NCI-H524 treated with DMSO at 0.1 percent for 48 hours (cell line): ENCODE measurements around the gene IQGAP2.

ENCODE experiments used
- DNase-seq: peaks from one replicate; lab custom pipeline; 2025; lab: John Stamatoyannopoulos, UW

IQGAP2 gene

DNA sequence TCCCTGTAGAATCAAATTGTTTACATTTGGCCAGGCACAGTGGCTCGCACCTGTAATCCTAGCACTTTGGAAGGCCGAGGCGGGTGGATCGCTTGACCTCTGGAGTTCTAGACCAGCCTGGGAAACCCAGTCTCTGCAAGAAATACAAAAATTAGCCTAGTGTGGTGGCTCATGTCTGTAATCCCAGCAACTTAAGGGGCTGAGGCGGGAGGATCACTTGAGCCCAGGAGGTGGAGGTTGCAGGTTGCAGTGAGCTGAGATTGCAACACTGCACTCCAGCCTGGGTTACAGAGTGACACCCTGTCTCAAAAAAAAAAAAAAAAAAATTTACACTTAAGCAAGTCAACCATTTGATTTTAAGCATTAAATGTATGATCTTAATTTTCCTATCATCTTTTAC, 17.5 kb upstream of the IQGAP2 start:
- DNase-seq: no peak

DNA sequence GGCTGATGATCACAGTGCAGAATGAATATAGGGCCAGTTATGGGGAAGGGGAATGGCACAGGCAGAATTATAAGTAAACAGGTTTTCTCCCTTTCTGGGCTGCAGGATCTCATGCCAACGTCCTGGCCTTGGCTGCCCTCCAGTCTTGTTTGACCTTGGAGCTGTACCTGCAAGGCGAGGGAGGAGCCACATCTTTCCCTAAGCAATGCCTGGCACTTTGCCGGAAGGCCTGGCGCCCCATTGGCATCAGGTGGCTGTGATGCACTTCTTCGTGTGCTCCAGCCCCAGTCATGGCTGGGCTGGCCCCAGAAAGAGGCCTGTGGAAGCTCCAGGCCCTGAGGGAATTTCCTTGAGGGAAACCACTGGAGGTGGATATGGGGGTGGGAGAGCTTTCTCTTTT, 16.7 kb upstream of the IQGAP2 start:
- no peak for DNase-seq

DNA sequence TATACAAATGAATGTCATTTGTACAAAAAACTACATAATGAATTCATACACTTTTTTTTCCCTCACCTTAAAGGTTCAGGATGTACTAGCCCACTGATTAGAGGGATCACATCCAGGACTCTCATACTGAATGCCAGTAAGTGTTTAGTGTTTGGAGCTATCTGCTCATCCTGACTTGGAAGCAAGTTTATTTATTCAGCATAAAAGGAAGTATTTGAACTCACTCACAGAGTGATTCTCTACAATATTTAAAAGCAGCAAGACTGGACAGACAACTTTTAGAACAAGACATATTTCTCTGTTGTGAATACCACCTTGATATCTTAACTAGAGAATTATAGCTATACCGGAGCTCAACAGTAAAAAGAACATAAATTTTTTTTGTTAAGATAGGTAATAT, 14.8 kb upstream of the IQGAP2 start:
- no peak for DNase-seq

DNA sequence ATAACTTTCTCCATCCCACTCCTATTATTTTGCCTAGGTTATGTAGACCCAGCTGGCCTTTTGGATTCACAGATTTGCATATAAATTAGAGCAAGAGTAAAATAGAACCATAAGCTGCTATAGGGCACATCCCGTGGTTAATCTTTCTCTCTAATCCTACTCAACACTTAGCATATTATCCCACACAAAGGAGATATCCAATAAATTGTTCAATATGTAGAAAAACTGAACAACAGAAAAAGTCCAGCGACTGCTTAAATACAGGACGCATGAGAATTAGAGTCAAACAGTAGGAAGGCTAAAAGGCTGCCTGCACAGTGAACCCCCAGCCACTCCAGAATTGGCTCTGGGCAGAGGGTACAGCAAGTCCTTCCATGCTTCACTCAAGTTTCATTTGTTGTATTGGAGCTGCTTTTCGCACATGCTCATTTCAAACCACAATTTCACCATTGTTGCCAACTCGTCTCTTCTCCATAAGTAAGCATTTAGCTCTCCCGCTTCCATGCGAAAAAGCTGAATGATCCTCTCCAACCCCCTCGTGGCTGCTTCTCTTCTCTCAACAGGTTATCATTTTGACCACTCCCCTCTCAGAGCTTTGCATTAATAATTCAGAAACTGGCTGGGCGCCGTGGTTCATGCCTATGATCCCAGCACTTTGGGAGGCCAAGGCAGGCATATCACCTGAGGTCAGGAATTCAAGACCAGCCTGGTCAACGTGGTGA, 14.1 kb upstream of the IQGAP2 start:
- no peak for DNase-seq

DNA sequence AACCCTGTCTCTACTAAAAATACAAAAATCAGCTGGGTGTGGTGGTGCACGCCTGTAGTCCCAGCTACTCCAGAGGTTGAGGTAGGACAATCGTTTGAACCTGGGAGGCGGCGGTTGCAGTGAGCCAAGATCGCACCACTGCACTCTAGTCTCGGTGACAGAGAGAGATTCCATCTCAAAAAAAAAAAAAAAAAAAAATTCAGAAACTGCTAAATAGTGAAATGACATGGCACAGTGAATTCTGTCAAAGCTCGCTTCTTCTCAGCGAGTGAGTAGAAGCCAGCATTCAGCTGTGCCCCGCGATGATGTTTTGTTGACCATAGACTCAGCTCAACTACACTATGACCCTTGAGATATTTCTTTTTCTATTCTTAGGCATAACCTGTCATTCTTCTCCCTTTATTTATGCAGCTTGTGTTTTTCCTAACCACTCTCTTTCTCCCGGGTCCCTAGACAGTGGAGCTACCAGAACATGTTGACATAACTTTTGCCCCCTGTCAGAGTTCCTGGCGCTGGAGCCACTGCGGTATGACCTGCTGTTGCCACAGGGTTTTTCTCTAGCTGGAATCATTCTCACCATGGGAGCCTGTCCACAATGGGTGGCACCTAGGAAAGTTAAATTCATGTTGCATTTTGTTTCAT, 13.5 kb upstream of the IQGAP2 start:
- no peak for DNase-seq

DNA sequence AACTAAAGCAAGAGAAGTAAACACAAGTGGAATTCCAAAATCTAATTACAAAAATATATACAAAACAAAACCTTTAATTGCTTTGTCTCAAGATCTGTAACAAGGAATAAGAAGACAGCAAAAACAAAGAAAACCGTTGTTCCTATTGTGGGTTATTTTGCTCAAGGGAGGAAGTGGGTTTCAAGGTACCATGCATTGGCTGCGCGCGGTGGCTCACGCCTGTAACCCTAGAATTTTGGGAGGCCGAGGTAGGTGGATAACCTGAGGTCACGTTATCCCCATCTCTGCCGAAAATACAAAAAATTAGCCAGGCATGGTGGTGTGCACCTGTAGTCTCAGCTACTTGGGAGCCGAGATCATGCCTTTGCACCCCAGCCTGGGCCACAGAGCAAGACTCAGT, 12.1 kb upstream of the IQGAP2 start:
- no peak for DNase-seq

DNA sequence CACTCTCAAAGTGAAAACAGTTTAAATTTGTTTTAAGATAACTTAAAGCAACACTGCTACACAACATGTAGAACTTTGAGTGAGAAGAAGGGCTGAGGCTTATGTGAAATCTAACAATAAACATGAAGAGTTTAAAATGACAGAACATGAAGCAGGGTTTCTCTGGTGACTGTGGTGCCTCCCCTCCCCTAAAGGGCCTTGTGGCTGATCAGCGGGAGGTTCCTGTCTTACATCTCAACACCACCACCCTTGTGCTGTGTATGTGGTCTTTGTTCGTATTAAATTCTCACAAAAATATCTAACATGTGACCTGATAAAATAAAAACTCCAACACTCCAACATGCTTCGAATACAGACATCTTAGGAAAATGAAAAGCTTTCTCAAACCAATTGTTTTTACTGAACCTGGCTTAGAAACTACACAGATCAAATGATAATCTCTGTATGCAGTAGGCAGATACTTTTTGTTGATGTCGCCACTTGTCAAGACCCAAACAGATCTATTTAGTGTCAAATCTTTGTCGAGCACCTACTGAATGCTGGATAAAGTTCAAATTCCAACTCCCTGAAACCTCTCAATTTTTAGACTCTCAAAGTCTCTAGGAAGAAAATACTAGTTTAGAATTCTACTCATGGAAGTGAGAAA, 9.9 kb upstream of the IQGAP2 start:
- no peak for DNase-seq

DNA sequence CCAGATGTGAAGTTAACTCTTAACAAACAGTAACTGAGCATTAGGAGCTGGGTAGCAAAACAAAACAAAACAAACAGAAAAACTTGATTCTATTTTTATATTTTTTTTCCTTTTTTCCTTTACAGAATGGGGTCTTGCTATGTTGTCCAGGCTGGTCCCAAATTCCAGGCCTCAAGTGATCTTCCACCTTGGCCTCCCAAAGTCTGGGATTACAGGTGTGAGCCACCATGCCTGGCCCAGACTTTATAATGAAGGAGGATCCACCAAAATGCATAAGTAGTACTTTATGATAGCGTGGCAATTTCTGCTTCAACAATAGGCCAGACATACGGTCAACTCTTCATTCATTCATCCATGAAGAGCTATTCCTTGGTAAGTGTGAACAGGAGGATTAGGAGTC, 5.9 kb upstream of the IQGAP2 start:
- DNase-seq: no peak

DNA sequence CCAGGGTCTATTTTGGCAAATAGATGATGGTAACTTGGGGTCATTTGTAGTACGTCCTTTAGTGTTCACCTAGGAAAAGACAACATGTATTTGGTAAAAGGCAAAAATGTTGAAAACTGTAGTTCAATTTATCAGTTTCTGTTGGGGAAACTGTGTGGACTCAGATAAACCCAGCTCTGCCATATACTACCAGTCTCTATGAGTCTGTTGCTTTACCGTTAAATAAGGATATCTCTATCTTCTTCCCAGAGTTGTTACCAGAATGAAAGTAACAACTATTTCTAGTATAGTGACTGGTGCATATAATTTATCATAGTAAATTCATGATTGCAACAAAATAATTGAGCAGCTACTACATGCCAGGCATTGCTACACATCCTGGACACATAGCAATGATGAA, 3.8 kb upstream of the IQGAP2 start:
- no peak for DNase-seq

DNA sequence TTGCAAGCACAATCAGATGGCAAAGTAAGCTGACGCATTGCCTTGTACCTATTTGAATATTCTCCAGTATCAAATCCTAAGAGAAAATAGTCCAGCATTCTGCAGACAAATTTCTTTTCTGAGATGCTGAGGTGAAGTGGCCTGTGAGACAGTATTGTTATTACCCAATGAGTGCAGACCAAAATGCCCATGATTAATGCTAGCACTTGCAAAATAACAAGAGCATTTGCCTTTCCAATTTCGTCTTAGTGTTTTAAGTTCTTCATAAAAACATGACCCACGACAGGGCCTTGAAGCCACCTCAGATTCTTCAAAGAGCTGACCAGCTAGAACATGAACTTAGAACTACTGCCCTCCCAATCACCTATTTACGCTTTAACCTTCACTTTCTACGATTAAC, 2.6 kb upstream of the IQGAP2 start:
- no peak for DNase-seq

DNA sequence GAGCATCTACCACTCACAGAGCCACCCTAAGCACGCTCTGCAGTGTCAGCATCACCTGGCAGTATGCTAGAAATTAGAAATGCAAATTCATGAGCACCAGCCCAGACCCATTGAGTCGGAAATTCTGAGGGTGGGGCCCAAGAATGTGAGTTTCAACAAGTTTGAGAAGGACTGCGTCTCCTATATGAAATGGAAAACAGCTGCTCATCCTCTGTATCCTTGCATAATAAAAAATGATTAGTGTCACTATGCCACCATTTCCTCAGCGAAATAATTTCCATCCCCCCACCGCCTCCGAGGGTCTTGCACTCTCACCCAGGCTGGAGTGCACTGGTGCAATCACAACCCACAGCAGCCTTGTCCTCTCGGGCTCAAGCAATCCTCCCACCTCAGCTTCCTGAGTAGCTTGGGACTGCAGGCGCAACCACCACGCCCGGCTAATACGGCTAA, 1.3 kb upstream of the IQGAP2 start:
- no peak for DNase-seq

DNA sequence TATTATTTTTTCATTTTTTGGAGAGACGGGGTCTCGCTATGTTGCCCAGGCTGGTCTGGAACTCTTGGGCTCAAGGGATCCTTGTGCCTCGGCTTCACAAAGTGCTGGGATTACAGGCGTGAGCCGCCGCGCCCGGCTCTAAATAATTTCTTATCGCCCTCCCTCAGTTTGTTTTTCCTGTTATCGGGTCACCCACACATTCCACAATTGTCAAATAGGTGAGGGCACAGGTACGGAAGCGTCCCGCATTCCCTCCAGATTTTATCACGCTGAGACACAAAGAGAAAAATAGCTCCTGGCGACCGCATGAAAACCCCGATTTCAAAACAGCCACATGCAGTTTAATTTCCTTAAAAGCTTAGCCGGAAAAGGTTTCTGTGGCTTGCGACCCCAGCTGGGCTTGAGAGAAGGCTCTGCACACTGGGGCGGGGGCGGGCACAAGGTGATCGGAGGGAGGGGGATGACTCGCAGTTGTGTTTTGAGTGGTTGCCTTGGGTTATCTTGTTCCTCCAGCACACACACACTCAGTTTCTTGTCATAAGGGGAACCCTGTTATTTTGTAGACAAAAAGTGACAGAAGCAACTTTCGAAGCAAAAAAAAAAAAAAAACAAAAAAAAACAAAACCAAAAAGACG, 717 bp upstream of the IQGAP2 start:
- DNase-seq: no peak

DNA sequence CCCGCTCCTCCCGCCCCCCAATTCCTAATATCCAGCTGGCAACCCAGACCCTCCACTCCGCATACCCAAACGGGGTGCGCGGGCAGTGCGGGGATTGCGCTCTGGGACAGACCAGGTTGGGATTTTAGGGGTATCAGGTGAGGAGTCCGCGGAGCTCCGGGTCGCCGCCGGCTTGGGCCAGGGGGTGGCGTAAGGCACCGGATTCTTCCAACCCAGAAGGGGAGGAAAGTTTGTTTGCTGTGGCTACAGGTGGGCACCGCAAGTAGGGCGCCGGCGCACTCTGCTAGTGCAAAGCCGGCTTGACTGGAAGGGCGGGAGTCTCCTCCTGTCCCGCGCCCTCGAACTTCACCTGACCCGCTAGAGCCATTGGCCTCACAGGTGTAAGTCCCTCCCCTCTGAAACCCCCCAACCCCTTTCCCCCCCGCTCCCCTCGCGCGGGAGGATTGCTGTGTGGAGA, 709 bp downstream of the IQGAP2 start:
- no peak for DNase-seq

DNA sequence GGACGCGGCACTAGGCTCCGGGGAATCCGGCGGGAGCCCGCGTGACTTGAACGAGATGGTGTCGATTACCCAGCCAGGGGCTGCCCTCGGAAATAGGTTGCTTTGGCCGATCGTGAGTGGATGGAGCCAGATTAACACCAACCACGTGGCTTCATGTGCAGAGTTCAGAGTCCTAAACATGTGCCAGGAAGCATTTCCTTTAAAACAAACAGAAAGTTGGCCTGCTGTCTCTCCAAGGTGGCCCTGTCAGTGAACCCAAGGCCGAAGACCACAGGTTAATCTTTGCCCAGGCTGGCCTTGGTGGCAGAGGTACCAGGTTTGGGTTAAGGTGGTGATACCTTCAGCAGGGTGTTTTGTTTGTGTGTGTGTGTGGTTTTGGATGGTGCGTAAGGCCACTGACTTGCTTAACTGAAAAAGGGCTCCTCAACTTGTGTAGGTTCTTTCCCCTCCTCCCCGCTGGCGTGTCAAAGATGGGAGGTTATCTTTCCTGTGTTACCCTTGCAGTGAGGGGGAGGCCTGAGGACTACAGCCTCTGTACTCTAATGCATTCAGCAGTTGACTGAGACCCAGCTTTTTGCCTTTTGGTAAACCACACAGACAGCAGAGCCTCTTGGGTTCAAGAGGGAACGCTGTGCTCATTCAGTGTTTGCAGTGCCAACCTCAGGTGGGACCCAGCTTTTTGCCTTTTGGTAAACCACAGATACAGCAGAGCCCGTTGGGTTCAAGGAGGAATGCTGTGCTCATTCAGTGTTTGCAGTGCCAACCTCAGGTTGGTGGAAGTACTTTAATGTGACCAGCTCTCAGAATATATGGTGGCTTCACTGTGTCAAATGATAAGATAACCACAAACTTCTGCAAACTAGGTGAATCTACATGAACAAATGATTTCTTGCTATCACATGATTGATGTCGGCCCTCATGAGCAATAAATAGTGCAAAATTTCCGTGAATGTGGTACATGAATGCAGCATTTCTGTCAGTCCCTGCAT, 1.4 kb downstream of the IQGAP2 start:
- DNase-seq: no peak

DNA sequence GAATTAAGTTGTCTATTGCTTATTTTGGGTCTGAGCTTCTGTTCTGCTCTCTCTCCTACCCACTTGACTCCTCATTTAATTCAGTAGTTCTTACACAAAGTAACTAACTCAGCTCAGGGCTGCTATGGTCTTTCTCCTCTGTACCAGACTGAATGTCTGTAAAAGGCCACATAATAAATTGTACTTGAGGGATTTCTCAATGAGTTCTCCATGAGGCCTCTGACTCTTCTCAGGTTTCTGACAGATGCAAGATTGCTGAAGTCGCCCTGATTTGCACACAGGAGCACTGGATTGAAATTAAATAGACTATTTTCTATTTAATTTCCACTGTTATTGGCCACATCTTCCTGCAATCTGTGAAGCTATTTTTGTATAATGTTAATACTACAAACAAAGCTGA, 2.9 kb downstream of the IQGAP2 start:
- DNase-seq: no peak

DNA sequence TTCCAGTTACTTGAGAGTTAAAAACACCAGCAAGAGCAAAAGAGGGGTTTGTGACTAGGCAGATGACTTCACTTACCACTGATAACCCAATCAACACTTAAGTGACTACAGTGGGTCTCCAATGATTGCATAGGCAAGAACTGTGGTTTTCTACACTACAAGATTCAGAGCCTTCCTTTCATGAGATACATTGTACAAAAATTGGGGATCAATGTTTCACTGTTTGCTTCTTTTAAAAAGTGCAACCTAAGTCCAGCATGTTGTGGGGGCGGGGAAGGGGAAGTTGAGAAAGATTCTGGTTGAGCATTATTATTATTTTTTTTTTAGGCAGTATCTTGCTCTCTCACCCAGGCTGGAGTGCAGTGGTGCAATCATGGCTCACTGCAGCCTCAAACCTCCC, 3.6 kb downstream of the IQGAP2 start:
- no peak for DNase-seq

DNA sequence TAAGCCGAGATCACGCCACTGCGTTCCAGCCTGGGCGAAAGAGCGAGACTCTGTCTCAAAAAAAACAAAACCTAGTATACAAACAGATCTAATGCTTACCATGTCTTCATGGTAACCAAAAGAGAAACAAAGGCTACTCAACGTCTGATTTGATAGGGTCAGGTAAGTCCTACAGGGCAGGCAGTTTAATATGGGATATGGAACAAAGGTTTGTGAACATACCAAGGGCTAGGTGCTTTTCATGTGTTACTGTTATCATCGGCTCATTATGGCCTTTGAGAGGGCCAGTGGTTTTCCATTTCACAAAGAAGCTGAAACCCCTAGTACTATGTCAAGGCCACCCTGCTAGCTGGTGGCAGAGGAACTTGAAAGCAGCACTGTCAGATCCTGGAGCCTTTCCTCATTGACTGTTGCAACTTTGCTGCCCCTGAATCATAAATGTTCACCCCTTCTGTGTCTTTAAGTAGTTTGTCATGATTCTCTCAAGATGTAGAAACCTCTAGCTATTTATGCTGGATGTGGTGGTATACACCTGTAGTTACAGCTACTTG, 5.1 kb downstream of the IQGAP2 start:
- DNase-seq: no peak

DNA sequence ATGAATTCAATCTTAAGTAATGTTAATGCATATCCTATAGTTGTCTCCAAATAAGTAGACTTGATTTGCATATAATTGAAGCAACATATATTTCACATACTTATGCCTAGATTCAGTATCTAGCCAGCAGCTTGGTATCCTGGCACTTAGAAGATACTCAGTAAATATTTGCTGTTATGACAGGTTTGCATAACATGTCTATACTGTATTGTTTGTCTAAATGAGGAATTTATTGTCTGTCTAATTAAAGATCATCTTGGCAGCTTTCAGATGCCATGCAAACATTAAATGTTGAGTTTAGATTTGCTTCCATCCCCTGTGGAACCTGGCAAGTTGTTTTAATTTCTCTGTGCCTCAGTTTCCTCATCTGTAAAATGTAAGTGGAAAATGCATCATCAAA, 9.4 kb downstream of the IQGAP2 start:
- no peak for DNase-seq

DNA sequence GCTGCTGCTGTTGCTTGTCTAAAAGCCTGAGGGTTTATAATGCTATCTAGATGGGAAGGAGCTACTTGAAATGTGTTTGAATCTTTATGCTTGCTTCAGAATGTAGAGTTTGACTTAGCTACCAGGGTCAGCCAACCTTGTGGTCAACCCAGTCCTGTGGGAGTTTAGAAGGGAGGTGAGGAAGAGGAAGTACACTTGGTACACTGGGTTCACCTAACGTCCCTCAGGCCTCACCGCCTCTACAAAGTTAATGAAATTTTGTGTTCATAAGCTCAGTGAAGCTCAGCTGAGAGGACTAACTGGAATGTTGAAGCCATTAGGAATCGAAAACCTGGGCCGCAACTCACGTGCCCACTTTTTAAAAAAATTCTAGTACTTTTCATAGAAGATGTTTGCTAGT, 10.7 kb downstream of the IQGAP2 start:
- no peak for DNase-seq

DNA sequence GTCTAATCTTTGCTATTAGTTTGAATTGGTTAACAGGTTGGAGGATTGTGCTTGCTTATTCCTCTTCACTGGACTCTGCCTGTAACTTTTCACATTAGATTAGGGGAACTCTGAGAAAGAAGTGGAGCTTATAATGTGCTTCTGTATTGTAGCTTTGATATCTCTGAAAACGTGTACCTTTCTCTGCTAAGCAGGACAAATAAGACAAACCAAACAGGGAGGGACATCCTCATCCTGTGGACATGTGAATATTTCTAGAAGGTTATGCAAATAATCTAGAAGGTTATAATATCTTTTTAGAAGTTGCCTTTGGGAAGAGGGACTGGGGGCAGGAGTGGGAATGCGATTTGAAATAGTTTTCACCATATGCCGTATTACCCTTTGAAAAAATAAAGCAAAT, 11.7 kb downstream of the IQGAP2 start:
- DNase-seq: no peak

DNA sequence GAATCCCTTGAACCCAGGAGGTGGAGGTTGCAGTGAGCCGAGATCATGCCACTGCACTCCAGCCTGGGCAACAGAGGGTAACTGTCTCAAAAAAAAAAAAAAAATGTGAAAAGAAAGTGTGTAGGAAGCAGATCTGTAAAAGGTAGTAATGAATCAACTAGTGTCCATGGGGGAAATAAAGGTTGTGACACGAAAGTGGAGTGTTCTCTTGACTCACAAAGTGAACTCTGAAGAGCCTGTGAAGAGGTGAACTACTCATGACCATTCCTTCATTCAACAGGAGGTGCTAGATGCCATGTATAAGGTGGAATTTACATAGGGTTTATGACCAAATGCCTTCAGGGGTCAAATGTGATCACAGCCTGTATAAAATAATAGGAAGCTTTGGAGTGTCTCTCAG, 12.8 kb downstream of the IQGAP2 start:
- no peak for DNase-seq
